ENCODE measurements around the gene PRDM11.

PRDM11 gene

DNA sequence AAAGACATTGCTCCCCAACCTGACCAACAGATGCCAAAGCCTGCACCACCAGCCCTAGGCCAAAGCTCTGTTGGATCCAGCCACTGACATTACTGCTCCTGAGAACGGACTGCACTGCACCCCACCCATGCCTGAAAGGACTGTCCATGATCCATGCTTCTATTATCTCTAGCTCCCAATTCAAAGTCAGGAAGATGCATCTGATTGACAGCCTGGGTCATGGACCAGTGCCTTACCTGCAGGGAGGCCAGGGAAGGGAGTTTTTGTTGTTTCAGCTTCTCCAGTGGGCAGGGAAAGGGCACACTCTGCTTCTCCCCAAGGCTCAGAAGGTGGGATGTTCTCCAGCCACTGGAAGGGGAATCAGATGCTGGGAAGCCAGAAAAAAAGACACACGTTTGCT lies 4.8 kb upstream of the PRDM11 start:
- no peak for DNase-seq (ENCODE audit: low spot score)
- TF ChIP-seq, protein P1, sequence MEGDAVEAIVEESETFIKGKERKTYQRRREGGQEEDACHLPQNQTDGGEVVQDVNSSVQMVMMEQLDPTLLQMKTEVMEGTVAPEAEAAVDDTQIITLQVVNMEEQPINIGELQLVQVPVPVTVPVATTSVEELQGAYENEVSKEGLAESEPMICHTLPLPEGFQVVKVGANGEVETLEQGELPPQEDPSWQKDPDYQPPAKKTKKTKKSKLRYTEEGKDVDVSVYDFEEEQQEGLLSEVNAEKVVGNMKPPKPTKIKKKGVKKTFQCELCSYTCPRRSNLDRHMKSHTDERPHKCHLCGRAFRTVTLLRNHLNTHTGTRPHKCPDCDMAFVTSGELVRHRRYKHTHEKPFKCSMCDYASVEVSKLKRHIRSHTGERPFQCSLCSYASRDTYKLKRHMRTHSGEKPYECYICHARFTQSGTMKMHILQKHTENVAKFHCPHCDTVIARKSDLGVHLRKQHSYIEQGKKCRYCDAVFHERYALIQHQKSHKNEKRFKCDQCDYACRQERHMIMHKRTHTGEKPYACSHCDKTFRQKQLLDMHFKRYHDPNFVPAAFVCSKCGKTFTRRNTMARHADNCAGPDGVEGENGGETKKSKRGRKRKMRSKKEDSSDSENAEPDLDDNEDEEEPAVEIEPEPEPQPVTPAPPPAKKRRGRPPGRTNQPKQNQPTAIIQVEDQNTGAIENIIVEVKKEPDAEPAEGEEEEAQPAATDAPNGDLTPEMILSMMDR (IDR thresholded peaks at IDR 0.05), result no peak
- no peak overlapping the region for H3K4me3 ChIP-seq
- H3K27ac ChIP-seq, result no peak overlapping the region

- H3K4me3 ChIP-seq, result no peak overlapping the region
- TF ChIP-seq, protein P1 (IDR thresholded peaks at IDR 0.05), result no peak
- H3K27ac ChIP-seq, result no peak overlapping the region
- no peak for DNase-seq (ENCODE audit: low spot score)
Observed at GRCh38 chr11:45142241-45143055, 4.0 kb upstream of the PRDM11 start.

DNA sequence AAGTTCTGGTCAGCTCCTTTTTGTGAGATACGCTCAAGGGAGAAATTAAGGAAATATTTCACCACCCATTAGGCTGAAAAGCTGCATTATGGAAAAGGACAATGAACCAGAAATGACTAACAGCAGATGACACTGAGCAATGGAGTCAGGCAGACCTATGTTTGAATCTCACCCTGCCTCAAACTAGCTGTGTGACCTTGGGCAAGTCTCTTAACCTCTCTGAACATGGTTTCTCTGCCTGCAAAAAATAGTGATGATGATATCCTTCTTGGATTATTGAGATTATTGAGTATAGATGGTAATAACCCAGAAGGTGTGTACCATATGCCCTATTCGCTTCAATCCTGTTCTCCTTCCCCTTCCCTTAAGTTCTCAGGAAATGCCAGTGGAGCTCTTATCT lies 2.9 kb upstream of the PRDM11 start:
- H3K27ac ChIP-seq, result no peak overlapping the region
- H3K4me3 ChIP-seq, result no peak overlapping the region
- DNase-seq (ENCODE audit: low spot score), result no peak
- TF ChIP-seq, protein P1 (IDR thresholded peaks at IDR 0.05), result no peak

- H3K27ac ChIP-seq, result no peak overlapping the region
- TF ChIP-seq, protein P1 (IDR thresholded peaks at IDR 0.05), result no peak
- H3K4me3 ChIP-seq, result no peak overlapping the region
- peak; percentile 59 for DNase-seq (ENCODE audit: low spot score)
Observed at GRCh38 chr11:45144126-45145082, 2.0 kb upstream of the PRDM11 start.

GRCh38 chr11:45145083-45145378 lies 1.4 kb upstream of the PRDM11 start:
- no peak for DNase-seq (ENCODE audit: low spot score)
- TF ChIP-seq, protein P1 (IDR thresholded peaks at IDR 0.05), result no peak
- H3K4me3 ChIP-seq, result no peak overlapping the region
- no peak overlapping the region for H3K27ac ChIP-seq

GRCh38 chr11:45145379-45146071 lies 914 bp upstream of the PRDM11 start:
- H3K27ac ChIP-seq, result peak overlapping the region; percentile 98 to 100
- TF ChIP-seq, protein P1 (IDR thresholded peaks at IDR 0.05), result no peak
- H3K4me3 ChIP-seq, result peak overlapping the region; percentile 84
- DNase-seq (ENCODE audit: low spot score), result peak; percentile 78
